Neuronal stem cell (in vitro differentiated cells): ENCODE measurements around the gene ALB.

ENCODE experiments used
- DNase-seq: peaks from one replicate; pipeline ENCODE4 v3.0.0-alpha.2; 2013; ENCODE audit warnings: low spot score
- H2AFZ ChIP-seq: one replicate; pipeline ENCODE4 v1.6.1; 2013; ENCODE audit warnings: mild to moderate bottlenecking, low read length, inconsistent platforms
- H2AK5ac ChIP-seq: 2 replicates; pipeline ENCODE4 v1.6.1; 2013; ENCODE audit warnings: low read depth, mild to moderate bottlenecking, inconsistent platforms, low read length, moderate library complexity, mixed read lengths
- H2BK120ac ChIP-seq: 2 replicates; pipeline ENCODE4 v1.6.1; 2013; ENCODE audit warnings: low read depth, mild to moderate bottlenecking, inconsistent platforms, low read length, moderate library complexity, mixed read lengths
- H2BK12ac ChIP-seq: one replicate; pipeline ENCODE4 v1.6.1; 2013; ENCODE audit warnings: low read length, inconsistent platforms
- H2BK15ac ChIP-seq: 2 replicates; pipeline ENCODE4 v1.6.1; 2013; ENCODE audit warnings: mild to moderate bottlenecking, low read length, inconsistent platforms, mixed read lengths
- H2BK5ac ChIP-seq: one replicate; pipeline ENCODE4 v1.6.1; 2013; ENCODE audit warnings: inconsistent platforms, mild to moderate bottlenecking, low read length, moderate library complexity
- H3K14ac ChIP-seq: one replicate; pipeline ENCODE4 v1.6.1; 2013; ENCODE audit warnings: low read length, inconsistent platforms
- H3K18ac ChIP-seq: 2 replicates; pipeline ENCODE4 v1.6.1; 2013; ENCODE audit warnings: low read length, inconsistent platforms
- H3K23ac ChIP-seq: 2 replicates; pipeline ENCODE4 v1.6.1; 2013; ENCODE audit warnings: low read depth, mild to moderate bottlenecking, mixed read lengths, low read length, inconsistent platforms; ENCODE audit not compliant: poor library complexity
- H3K27ac ChIP-seq: replicated peaks from 3 replicates; pipeline ENCODE4 v1.5.1; 2013; ENCODE audit warnings: low read length, inconsistent platforms
- H3K27me3 ChIP-seq, 3 experiments: 2 replicates each; pipeline ENCODE4 v1.6.1; 2013; ENCODE audit warnings: low read length in 3 of 3, mild to moderate bottlenecking in 2 of 3, inconsistent platforms in 1 of 3, low read depth in 1 of 3, mixed read lengths in 1 of 3, moderate library complexity in 1 of 3; ENCODE audit not compliant: control insufficient read depth in 3 of 3, insufficient read depth in 3 of 3
- H3K36me3 ChIP-seq, 2 donors: replicated peaks in 1 of 2; 2 replicates each; pipeline ENCODE4 v1.6.1; 2013; ENCODE audit warnings: low read length in 2 of 2; ENCODE audit not compliant: control insufficient read depth in 2 of 2, insufficient read depth in 2 of 2
- H3K4ac ChIP-seq: 2 replicates; pipeline ENCODE4 v1.6.1; 2013; ENCODE audit warnings: inconsistent platforms, mild to moderate bottlenecking, low read length, moderate library complexity
- H3K4me1 ChIP-seq, 2 donors: 1 replicate in 1 of 2; 2 replicates in 1 of 2; pipeline ENCODE4 v1.6.1; 2013; ENCODE audit warnings: low read length in 2 of 2, low read depth in 1 of 2; ENCODE audit not compliant: control insufficient read depth in 2 of 2, insufficient read depth in 1 of 2
- H3K4me2 ChIP-seq: one replicate; pipeline ENCODE4 v1.6.1; 2013; ENCODE audit warnings: mild to moderate bottlenecking, low read length, inconsistent platforms; ENCODE audit not compliant: insufficient read depth, poor library complexity, severe bottlenecking
- H3K4me3 ChIP-seq, 2 donors: 2 replicates each; pipeline ENCODE4 v1.5.1; 2013; ENCODE audit warnings: low read length in 2 of 2, mild to moderate bottlenecking in 2 of 2, inconsistent platforms in 1 of 2, moderate library complexity in 1 of 2
- H3K79me1 ChIP-seq: one replicate; pipeline ENCODE4 v1.6.1; 2013; ENCODE audit warnings: low read depth, mild to moderate bottlenecking, inconsistent platforms, low read length, moderate library complexity
- H3K9ac ChIP-seq: one replicate; pipeline ENCODE4 v1.6.1; 2013; ENCODE audit warnings: mild to moderate bottlenecking, low read depth, low read length, inconsistent platforms; ENCODE audit not compliant: poor library complexity
- H3K9me3 ChIP-seq, 2 donors: replicated peaks in 1 of 2; 2 replicates each; pipeline versions ENCODE3 to v1.6.1; 2013; ENCODE audit warnings: low read length in 2 of 2, mild to moderate bottlenecking in 2 of 2, inconsistent platforms in 1 of 2, low read depth in 1 of 2, mixed read lengths in 1 of 2, moderate library complexity in 1 of 2; ENCODE audit not compliant: control insufficient read depth in 2 of 2, insufficient read depth in 1 of 2
- H4K8ac ChIP-seq: one replicate; pipeline ENCODE4 v1.6.1; 2013; ENCODE audit warnings: low read depth, mild to moderate bottlenecking, inconsistent platforms, low read length, moderate library complexity
- H4K91ac ChIP-seq: one replicate; pipeline ENCODE4 v1.6.1; 2013; ENCODE audit warnings: low read length, low read depth, mild to moderate bottlenecking, inconsistent platforms; ENCODE audit not compliant: poor library complexity
- WGBS, 2 donors: extraction: QIAGEN DNeasy Blood & Tissue Kit; methylation state at CpG; one replicate each; pipeline ENCODE4 v1.1.7; 2013; ENCODE audit warnings: missing lambda C conversion rate in 2 of 2, mixed read lengths in 1 of 2; ENCODE audit not compliant: insufficient read length in 2 of 2, insufficient replicate concordance in 1 of 2; ENCODE audit errors: extremely low coverage in 2 of 2; 5-methylcytosine and 5-hydroxymethylcytosine counted together

Gene ALB

DNA sequence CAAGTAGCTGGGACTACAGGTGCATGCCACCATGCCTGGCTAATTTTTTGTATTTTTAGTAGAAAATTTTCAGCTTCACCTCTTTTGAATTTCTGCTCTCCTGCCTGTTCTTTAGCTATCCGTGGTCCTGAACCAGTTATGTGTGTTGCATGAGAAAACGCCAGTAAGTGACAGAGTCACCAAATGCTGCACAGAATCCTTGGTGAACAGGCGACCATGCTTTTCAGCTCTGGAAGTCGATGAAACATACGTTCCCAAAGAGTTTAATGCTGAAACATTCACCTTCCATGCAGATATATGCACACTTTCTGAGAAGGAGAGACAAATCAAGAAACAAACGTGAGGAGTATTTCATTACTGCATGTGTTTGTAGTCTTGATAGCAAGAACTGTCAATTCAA is 13.9 kb downstream of the ALB start:
- H2BK120ac ChIP-seq = no peak overlapping the region
- no peak overlapping the region for H3K27ac ChIP-seq
- H3K9me3 ChIP-seq = no peaks in the 10 kb centered on the region
- no peaks in the 10 kb centered on the region for H3K4me1 ChIP-seq
- no peak overlapping the region for H3K9ac ChIP-seq
- no peak overlapping the region for H3K18ac ChIP-seq
- H2BK15ac ChIP-seq = no peak overlapping the region
- peak; percentile 4 for DNase-seq
- H3K79me1 ChIP-seq = no peaks in the 10 kb centered on the region
- no peak overlapping the region for H3K14ac ChIP-seq
- no peak overlapping the region for H4K8ac ChIP-seq
- no peak overlapping the region for H4K91ac ChIP-seq
- no peak overlapping the region for H3K23ac ChIP-seq
- WGBS, 2 donors = no CpG with 5 or more reads among the region's 6 CpGs
- no peaks in the 10 kb centered on the region for H3K36me3 ChIP-seq
- no peak overlapping the region for H2AFZ ChIP-seq
- H3K27me3 ChIP-seq = no peaks in the 10 kb centered on the region
- no peak overlapping the region for H3K4me2 ChIP-seq
- no peak overlapping the region for H2BK12ac ChIP-seq
- no peak overlapping the region for H2BK5ac ChIP-seq
- no peak overlapping the region for H2AK5ac ChIP-seq
- no peak overlapping the region for H3K4me3 ChIP-seq
- H3K4ac ChIP-seq = no peak overlapping the region

DNA sequence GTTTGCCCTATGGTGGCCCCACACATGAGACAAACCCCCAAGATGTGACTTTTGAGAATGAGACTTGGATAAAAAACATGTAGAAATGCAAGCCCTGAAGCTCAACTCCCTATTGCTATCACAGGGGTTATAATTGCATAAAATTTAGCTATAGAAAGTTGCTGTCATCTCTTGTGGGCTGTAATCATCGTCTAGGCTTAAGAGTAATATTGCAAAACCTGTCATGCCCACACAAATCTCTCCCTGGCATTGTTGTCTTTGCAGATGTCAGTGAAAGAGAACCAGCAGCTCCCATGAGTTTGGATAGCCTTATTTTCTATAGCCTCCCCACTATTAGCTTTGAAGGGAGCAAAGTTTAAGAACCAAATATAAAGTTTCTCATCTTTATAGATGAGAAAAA is 14.6 kb downstream of the ALB start:
- Histone ChIP-seq H2BK12ac (no peak overlapping the region), H4K8ac (no peak overlapping the region), H3K36me3 (no peaks in the 10 kb centered on the region), H3K4me1 (no peaks in the 10 kb centered on the region), H2AFZ (no peak overlapping the region), H2BK5ac (no peak overlapping the region), H3K9ac (no peak overlapping the region), H3K14ac (no peak overlapping the region), H3K27me3 (no peaks in the 10 kb centered on the region), H3K4me3 (no peak overlapping the region), H4K91ac (no peak overlapping the region), H2BK120ac (no peak overlapping the region), H2BK15ac (no peak overlapping the region), H3K79me1 (no peaks in the 10 kb centered on the region), H3K4ac (no peak overlapping the region), H3K27ac (no peak overlapping the region), H3K18ac (no peak overlapping the region), H3K9me3 (no peaks in the 10 kb centered on the region), H3K4me2 (no peak overlapping the region), H2AK5ac (no peak overlapping the region), H3K23ac (no peak overlapping the region)
- no CpG with 5 or more reads among the region's 1 CpG for WGBS, 2 donors
- DNase-seq = no peak

DNA sequence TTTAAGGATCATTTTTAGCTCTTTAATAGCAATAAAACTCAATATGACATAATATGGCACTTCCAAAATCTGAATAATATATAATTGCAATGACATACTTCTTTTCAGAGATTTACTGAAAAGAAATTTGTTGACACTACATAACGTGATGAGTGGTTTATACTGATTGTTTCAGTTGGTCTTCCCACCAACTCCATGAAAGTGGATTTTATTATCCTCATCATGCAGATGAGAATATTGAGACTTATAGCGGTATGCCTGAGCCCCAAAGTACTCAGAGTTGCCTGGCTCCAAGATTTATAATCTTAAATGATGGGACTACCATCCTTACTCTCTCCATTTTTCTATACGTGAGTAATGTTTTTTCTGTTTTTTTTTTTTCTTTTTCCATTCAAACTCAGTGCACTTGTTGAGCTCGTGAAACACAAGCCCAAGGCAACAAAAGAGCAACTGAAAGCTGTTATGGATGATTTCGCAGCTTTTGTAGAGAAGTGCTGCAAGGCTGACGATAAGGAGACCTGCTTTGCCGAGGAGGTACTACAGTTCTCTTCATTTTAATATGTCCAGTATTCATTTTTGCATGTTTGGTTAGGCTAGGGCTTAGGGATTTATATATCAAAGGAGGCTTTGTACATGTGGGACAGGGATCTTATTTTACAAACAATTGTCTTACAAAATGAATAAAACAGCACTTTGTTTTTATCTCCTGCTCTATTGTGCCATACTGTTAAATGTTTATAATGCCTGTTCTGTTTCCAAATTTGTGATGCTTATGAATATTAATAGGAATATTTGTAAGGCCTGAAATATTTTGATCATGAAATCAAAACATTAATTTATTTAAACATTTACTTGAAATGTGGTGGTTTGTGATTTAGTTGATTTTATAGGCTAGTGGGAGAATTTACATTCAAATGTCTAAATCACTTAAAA is 15.3 kb downstream of the ALB start:
- Histone ChIP-seq H3K4ac (no peak overlapping the region), H3K9me3 (no peaks in the 10 kb centered on the region), H2BK5ac (no peak overlapping the region), H2BK15ac (no peak overlapping the region), H4K91ac (no peak overlapping the region), H4K8ac (no peak overlapping the region), H3K4me2 (no peak overlapping the region), H3K4me1 (no peaks in the 10 kb centered on the region), H2AK5ac (no peak overlapping the region), H2BK120ac (no peak overlapping the region), H3K27me3 (no peaks in the 10 kb centered on the region), H3K36me3 (no peaks in the 10 kb centered on the region), H3K79me1 (no peaks in the 10 kb centered on the region), H3K4me3 (no peak overlapping the region), H2AFZ (no peak overlapping the region), H3K18ac (no peak overlapping the region), H3K23ac (no peak overlapping the region), H2BK12ac (no peak overlapping the region), H3K9ac (no peak overlapping the region), H3K27ac (no peak overlapping the region), H3K14ac (no peak overlapping the region)
- no peak for DNase-seq
- no CpG with 5 or more reads among the region's 7 CpGs for WGBS, 2 donors

- Histone ChIP-seq H2BK15ac (no peak overlapping the region), H3K79me1 (no peaks in the 10 kb centered on the region), H3K18ac (no peak overlapping the region), H3K36me3 (no peaks in the 10 kb centered on the region), H3K4me3 (no peak overlapping the region), H3K14ac (no peak overlapping the region), H4K8ac (no peak overlapping the region), H2BK5ac (no peak overlapping the region), H3K27me3 (no peaks in the 10 kb centered on the region), H3K9ac (no peak overlapping the region), H3K27ac (no peak overlapping the region), H2BK12ac (no peak overlapping the region), H4K91ac (no peak overlapping the region), H3K23ac (no peak overlapping the region), H2AK5ac (no peak overlapping the region), H3K4ac (no peak overlapping the region), H3K9me3 (no peaks in the 10 kb centered on the region), H3K4me1 (no peaks in the 10 kb centered on the region), H2BK120ac (no peak overlapping the region), H3K4me2 (no peak overlapping the region), H2AFZ (no peak overlapping the region)
- no CpG with 5 or more reads among the region's 2 CpGs for WGBS, 2 donors
- DNase-seq = no peak
These were observed 16.5 kb downstream of the ALB start for GRCh38 chr4:73420615-73421014.
